ENCODE data around the gene ADGRG2.

Gene ADGRG2

GRCh38 chrX:19130628-19131027 is 8.4 kb upstream of the ADGRG2 start:
- ATAC-seq: no peak
- no peak for TF ChIP-seq GLIS3 (CRISPR knock-in tag; IDR thresholded peaks at IDR 0.05)
- TF ChIP-seq ZC3H10 (CRISPR knock-in tag; IDR thresholded peaks at IDR 0.05): no peak
- no peak for TF ChIP-seq RARB (CRISPR knock-in tag; IDR thresholded peaks at IDR 0.05)
- TF ChIP-seq PATZ1 (CRISPR knock-in tag; IDR thresholded peaks at IDR 0.05; ENCODE audit: borderline replicate concordance): no peak
- no peak for TF ChIP-seq CREB5 (CRISPR knock-in tag; IDR thresholded peaks at IDR 0.05; ENCODE audit: low read depth)

- ATAC-seq: no peak
Observed at GRCh38 chrX:19129694-19130093, 7.4 kb upstream of the ADGRG2 start.

GRCh38 chrX:19127649-19128168 is 5.4 kb upstream of the ADGRG2 start:
- ATAC-seq: no peak
- TF ChIP-seq PATZ1 (CRISPR knock-in tag; IDR thresholded peaks at IDR 0.05; ENCODE audit: borderline replicate concordance): no peak
- TF ChIP-seq ZNF565 (CRISPR knock-in tag; conservative IDR thresholded peaks at IDR 0.05; ENCODE audit: low read depth): no peak
- TF ChIP-seq GLIS3 (CRISPR knock-in tag; IDR thresholded peaks at IDR 0.05): no peak
- no peak for TF ChIP-seq ISL1 (CRISPR knock-in tag; IDR thresholded peaks at IDR 0.05)
- TF ChIP-seq BACH2 (CRISPR knock-in tag; IDR thresholded peaks at IDR 0.05; ENCODE audit: borderline replicate concordance): no peak
- no peak for TF ChIP-seq CSDC2 (CRISPR knock-in tag; IDR thresholded peaks at IDR 0.05)
- no peak for TF ChIP-seq CREB5 (CRISPR knock-in tag; IDR thresholded peaks at IDR 0.05; ENCODE audit: low read depth)
- TF ChIP-seq ZNF70 (CRISPR knock-in tag; IDR thresholded peaks at IDR 0.05): no peak
- no peak for TF ChIP-seq ZFP30 (CRISPR knock-in tag; IDR thresholded peaks at IDR 0.05)
- TF ChIP-seq ZC3H10 (CRISPR knock-in tag; IDR thresholded peaks at IDR 0.05): no peak

More at GRCh38 chrX:19129694-19130093, 7.4 kb upstream of the ADGRG2 start:
- TF ChIP-seq RARB (CRISPR knock-in tag; IDR thresholded peaks at IDR 0.05) (no peak), ESRRG (CRISPR knock-in tag; IDR thresholded peaks at IDR 0.05) (no peak), ZNF70 (CRISPR knock-in tag; IDR thresholded peaks at IDR 0.05) (no peak), TOX (CRISPR knock-in tag; IDR thresholded peaks at IDR 0.05; ENCODE audit: borderline replicate concordance) (no peak), TSHZ2 (CRISPR knock-in tag; IDR thresholded peaks at IDR 0.05) (no peak), ZFP30 (CRISPR knock-in tag; IDR thresholded peaks at IDR 0.05) (no peak), ZNF8 (CRISPR knock-in tag; IDR thresholded peaks at IDR 0.05) (no peak), SNAI2 (CRISPR knock-in tag; IDR thresholded peaks at IDR 0.05) (no peak), CSDC2 (CRISPR knock-in tag; IDR thresholded peaks at IDR 0.05) (no peak), TCF4 (CRISPR knock-in tag; IDR thresholded peaks at IDR 0.05; ENCODE audit: borderline replicate concordance) (no peak), PPARA (CRISPR knock-in tag; IDR thresholded peaks at IDR 0.05; ENCODE audit: borderline replicate concordance) (no peak), CREB5 (CRISPR knock-in tag; IDR thresholded peaks at IDR 0.05; ENCODE audit: low read depth) (no peak)

Measured in SK-N-SH treated with all-trans-retinoic acid at 6 μM for 48 hours (cell line).